Stimulated activated naive B cell treated with anti-CD40 and anti-IgM and Interleukin-4, amounts not matched to agents 10 μg/mL and 1 μg/mL and 100 μg/mL, for 72 hours (primary cell): ENCODE data around the gene RFX3.
"Not testable (repeated sequence)": the region's sequence is repeated elsewhere in the genome, so short reads cannot be mapped to it uniquely, and the experiment has no call there.

ENCODE experiments used
- ATAC-seq, 2 donors: fragments of 150-1000 bp; cut with Tn5 transposase; replicated peaks; 2 replicates each; pipeline ENCODE4 v1.10.0; 2021; ENCODE audit warnings: moderate library complexity in 1 of 2
- DNase-seq: peaks from one replicate; pipeline ENCODE4 v3.0.0; 2021
- H3K27ac Mint-ChIP-seq: one replicate; pipeline ENCODE4 v1.8.0; 2022; ENCODE audit warnings: mild to moderate bottlenecking, mixed read lengths
- H3K27me3 Mint-ChIP-seq, 2 donors: one replicate each; pipeline ENCODE4 v1.8.0; 2022; ENCODE audit warnings: mixed read lengths in 2 of 2
- H3K36me3 Mint-ChIP-seq, 2 donors: one replicate each; pipeline ENCODE4 v1.8.0; 2022; ENCODE audit warnings: mixed read lengths in 2 of 2, mild to moderate bottlenecking in 1 of 2
- H3K4me1 Mint-ChIP-seq, 2 donors: one replicate each; pipeline ENCODE4 v1.8.0; 2022; ENCODE audit warnings: mixed read lengths in 2 of 2, mild to moderate bottlenecking in 1 of 2
- H3K4me3 Mint-ChIP-seq, 2 donors: one replicate each; pipeline ENCODE4 v1.8.0; 2022; ENCODE audit warnings: mild to moderate bottlenecking in 2 of 2, mixed read lengths in 2 of 2, moderate library complexity in 1 of 2
- H3K9me3 Mint-ChIP-seq, 2 donors: one replicate each; pipeline ENCODE4 v1.8.0; 2022; ENCODE audit warnings: mixed read lengths in 2 of 2, mild to moderate bottlenecking in 1 of 2

RFX3 gene

DNA sequence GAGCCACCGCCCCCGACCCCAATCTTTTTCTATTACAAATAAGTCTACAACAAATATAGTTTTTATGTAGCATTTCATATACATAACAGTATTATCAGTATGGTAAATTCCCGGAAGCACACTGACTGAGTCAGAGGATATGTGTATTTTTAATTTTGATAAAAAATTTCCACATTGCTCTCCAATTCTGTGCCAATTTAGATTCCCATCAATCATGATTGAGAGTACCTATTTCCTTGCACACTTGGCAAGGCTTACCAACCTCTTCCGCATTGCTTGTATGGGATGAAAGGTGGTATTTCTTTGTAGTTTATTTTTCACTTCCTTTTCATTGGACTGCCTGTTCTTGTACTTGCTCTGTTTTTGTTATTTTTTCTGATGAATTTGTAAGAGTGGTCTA lies 204.6 kb downstream of the RFX3 start:
- DNase-seq: no peak
- Mint-ChIP-seq H3K9me3 (peaks cover 4% of the 10 kb centered on the region in 2 donors), H3K4me3 (no peak overlapping the region), H3K27ac (no peak overlapping the region), H3K27me3 (no peaks in the 10 kb centered on the region), H3K36me3 (peaks cover 13 to 14% of the 10 kb centered on the region in 2 donors), H3K4me1 (peaks cover 2 to 7% of the 10 kb centered on the region in 2 donors)
- ATAC-seq: no peak

DNA sequence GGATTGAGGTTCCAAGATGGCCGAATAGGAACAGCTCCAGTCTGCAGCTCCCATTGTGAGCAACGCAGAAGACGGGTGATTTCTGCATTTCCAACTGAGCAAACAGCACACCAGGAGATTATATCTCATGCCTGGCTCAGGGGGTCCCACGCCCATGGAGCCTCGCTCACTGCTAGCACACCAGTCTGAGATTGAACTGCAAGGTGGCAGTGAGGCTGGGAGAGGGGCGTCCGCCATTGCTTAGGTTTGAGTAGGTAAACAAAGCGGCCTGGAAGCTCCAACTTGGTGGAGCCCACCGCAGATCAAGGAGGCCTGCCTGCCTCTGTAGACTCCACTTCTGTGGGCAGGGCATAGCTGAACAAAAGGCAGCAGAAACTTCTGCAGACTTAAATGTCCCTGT lies 213.2 kb downstream of the RFX3 start:
- not testable (repeated sequence) for H3K27ac Mint-ChIP-seq, H3K27me3 Mint-ChIP-seq, H3K4me3 Mint-ChIP-seq, ATAC-seq, H3K9me3 Mint-ChIP-seq, DNase-seq
- Mint-ChIP-seq H3K36me3 (peaks cover 11 to 22% of the 10 kb centered on the region in 2 donors), H3K4me1 (peaks cover 12 to 13% of the 10 kb centered on the region in 2 donors)

DNA sequence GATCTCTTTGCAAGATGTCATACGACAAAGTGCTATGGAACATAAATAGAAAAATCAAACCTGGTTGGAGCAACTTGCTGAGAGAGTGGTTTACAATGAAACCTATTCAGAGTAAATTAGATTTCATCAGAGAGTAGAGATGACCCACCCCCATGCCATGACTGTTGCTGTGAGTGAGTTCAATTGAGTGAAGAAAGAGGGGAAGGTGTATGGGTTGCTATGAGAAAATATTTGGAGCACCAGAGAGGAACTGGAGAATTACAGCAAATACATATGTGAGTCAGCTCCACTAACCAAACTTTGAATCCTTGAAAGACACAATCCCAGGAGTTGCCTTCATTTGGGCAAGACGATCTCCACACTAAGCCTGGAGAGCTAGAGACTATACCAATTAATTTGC lies 217.2 kb downstream of the RFX3 start:
- Mint-ChIP-seq H3K27me3 (no peaks in the 10 kb centered on the region), H3K9me3 (peaks cover 7 to 8% of the 10 kb centered on the region in 2 donors), H3K36me3 (peaks cover 18 to 31% of the 10 kb centered on the region in 2 donors), H3K4me1 (peaks cover 6 to 10% of the 10 kb centered on the region in 2 donors), H3K27ac (no peak overlapping the region), H3K4me3 (no peak overlapping the region)
- no peak for ATAC-seq
- DNase-seq: no peak

DNA sequence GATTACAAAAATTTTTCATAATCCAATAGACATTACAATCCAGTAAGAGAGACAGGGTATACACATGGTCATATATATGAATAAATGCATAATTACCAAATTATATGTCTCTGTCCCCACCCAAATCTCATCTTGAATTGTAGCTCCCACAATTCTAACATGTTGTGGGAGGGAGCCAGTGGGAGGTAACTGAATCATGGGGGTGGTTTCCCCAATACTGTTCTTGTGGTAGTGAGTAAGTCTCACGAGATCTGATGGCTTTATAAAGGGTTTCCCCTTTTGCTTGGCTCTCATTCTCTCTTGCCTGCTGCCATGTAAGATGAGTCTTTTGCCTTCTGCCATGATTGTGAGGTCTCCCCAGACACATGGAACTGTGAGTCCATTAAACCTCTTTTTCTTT lies 221.4 kb downstream of the RFX3 start:
- H3K27me3 Mint-ChIP-seq, DNase-seq, H3K9me3 Mint-ChIP-seq, H3K4me3 Mint-ChIP-seq: not testable (repeated sequence)
- Mint-ChIP-seq H3K36me3 (peaks cover 16 to 25% of the 10 kb centered on the region in 2 donors), H3K27ac (peak overlapping the region; percentile 37), H3K4me1 (peaks cover 7 to 16% of the 10 kb centered on the region in 2 donors)
- ATAC-seq: peak in 1 of 2 donors; percentile 25

DNA sequence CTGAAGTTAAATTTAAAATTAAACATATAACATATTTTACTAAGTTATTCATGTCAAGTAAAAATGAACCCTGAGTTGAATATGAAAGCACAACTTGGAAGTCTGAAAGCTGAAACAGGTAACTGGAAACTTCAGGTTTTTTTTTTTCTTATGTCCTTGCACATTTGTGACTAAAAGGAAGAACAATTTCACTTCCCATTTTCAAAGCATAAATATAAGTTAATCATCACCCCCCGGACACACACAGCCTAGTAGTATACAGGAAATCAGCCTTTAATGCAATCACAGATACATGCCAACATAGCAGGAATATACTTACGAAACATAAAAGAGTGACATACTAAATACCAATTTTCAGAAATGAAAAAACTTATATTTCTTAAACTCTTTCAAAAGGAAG lies 225.9 kb downstream of the RFX3 start:
- H3K36me3 Mint-ChIP-seq: peaks cover 4% of the 10 kb centered on the region in 2 donors
- H3K4me1 Mint-ChIP-seq: peaks cover 6 to 11% of the 10 kb centered on the region in 2 donors
- no peak overlapping the region for H3K27ac Mint-ChIP-seq
- DNase-seq (no peak), ATAC-seq (peak; percentile 98 to 100)
- H3K27me3 Mint-ChIP-seq: no peaks in the 10 kb centered on the region
- H3K4me3 Mint-ChIP-seq: no peak overlapping the region
- peaks cover under 1 to 3% of the 10 kb centered on the region in 2 donors for H3K9me3 Mint-ChIP-seq

DNA sequence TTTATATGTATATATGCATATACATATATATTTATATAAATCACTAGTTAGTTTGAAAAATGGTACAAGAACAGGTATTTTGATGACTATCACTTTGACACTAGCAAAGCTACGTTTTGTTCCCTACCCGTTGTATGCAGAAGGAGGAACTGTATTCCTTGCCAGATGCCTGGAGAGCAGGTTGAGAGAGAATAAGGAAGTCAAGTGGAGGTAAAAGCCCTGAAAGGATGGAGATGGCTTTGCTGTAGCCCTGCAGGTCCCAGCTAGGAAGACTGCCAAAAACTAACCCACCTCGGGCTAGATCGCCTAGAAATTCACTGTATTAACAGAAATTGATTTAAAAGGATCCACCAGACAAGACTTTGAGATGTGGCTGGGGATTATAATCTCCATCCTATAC lies 229.3 kb downstream of the RFX3 start:
- Mint-ChIP-seq H3K27me3 (no peaks in the 10 kb centered on the region), H3K4me3 (no peak overlapping the region)
- no peak for ATAC-seq

DNA sequence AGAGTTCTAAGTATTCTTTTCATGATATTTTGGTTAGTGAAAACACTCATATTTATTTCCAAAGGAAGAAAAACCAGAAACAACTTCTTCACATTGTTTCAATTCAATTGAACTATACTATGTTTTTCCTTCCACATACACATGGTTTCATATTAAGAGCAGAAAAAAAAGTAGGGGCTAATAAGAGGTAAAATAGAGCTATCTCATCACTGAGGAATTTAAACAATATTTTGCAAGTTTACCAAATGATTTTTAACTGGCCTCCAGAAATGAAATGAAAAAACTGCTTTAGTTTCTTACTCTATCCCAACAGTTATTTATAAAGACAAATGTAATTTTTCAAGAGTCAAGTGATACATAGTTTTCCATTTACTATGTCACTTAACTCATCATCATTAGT lies 233.5 kb downstream of the RFX3 start:
- DNase-seq: no peak

More for the DNA sequence above, 229.3 kb downstream of the RFX3 start:
- Mint-ChIP-seq H3K27ac (no peak overlapping the region), H3K9me3 (no peaks in the 10 kb centered on the region), H3K4me1 (peaks cover 5 to 6% of the 10 kb centered on the region in 2 donors), H3K36me3 (peaks cover 2 to 5% of the 10 kb centered on the region in 2 donors)
- no peak for DNase-seq

DNA sequence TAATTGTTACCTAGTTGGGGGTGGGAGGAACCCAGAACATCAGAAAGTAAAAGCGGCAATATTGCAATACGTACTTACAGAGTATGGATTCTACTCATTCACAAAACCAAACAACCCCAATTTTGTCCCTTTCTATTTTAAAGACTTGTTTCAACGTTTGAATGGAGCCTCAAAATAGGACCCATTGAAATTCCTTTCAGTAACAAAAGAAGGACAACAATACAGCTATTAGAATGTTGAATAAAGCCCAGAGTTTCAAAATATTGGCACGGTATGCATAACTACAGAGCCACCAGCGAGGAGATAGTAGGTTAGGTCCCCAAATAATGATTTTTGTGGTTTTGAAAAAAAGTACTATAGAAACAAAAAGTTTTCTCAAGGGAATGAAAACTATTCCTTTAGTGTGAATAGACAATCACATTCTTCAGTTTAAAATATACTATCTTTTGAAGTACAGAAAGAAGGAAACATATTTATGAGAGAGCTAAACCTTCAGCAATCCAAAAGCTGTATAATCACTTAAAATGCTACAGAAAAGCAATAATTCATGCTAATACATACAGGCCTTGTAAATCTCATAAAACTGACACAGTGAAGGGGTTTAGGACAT lies 235.5 kb downstream of the RFX3 start:
- peaks cover 0 to 1% of the 10 kb centered on the region in 2 donors for H3K4me1 Mint-ChIP-seq
- H3K9me3 Mint-ChIP-seq: no peaks in the 10 kb centered on the region
- H3K27me3 Mint-ChIP-seq: no peaks in the 10 kb centered on the region
- H3K27ac Mint-ChIP-seq: no peak overlapping the region
- H3K4me3 Mint-ChIP-seq: no peak overlapping the region
- DNase-seq: no peak
- ATAC-seq: no peak
- H3K36me3 Mint-ChIP-seq: peaks cover 17 to 37% of the 10 kb centered on the region in 2 donors

More for the DNA sequence above, 233.5 kb downstream of the RFX3 start:
- H3K27ac Mint-ChIP-seq: no peak overlapping the region
- H3K9me3 Mint-ChIP-seq: no peaks in the 10 kb centered on the region
- H3K36me3 Mint-ChIP-seq: peaks cover 16 to 30% of the 10 kb centered on the region in 2 donors
- no peak for ATAC-seq
- no peaks in the 10 kb centered on the region for H3K4me1 Mint-ChIP-seq
- no peaks in the 10 kb centered on the region for H3K27me3 Mint-ChIP-seq
- no peak overlapping the region for H3K4me3 Mint-ChIP-seq

DNA sequence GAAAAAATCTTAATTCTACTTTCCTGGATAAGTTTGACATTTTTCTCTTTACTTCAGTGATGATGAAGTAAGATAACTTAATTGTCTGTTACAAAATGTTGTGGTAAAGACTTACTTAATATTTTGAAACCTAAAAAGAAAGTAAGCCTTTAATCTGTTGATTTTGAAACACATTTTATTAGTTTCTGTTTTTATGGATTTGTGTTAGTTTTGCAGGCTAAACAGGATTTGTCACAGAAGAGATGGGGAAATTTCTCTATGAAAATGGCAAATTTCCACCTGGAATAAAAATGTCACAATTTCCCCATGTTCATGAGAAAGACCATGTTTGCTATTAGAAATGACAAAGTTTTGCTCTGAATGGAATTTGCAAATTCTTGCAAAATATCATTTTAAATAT lies 237.1 kb downstream of the RFX3 start:
- H3K9me3 Mint-ChIP-seq: no peaks in the 10 kb centered on the region
- peaks cover 0 to 1% of the 10 kb centered on the region in 2 donors for H3K4me1 Mint-ChIP-seq
- no peak overlapping the region for H3K27ac Mint-ChIP-seq
- no peaks in the 10 kb centered on the region for H3K27me3 Mint-ChIP-seq
- no peak overlapping the region for H3K4me3 Mint-ChIP-seq
- no peak for ATAC-seq
- peaks cover 17 to 40% of the 10 kb centered on the region in 2 donors for H3K36me3 Mint-ChIP-seq
- no peak for DNase-seq

DNA sequence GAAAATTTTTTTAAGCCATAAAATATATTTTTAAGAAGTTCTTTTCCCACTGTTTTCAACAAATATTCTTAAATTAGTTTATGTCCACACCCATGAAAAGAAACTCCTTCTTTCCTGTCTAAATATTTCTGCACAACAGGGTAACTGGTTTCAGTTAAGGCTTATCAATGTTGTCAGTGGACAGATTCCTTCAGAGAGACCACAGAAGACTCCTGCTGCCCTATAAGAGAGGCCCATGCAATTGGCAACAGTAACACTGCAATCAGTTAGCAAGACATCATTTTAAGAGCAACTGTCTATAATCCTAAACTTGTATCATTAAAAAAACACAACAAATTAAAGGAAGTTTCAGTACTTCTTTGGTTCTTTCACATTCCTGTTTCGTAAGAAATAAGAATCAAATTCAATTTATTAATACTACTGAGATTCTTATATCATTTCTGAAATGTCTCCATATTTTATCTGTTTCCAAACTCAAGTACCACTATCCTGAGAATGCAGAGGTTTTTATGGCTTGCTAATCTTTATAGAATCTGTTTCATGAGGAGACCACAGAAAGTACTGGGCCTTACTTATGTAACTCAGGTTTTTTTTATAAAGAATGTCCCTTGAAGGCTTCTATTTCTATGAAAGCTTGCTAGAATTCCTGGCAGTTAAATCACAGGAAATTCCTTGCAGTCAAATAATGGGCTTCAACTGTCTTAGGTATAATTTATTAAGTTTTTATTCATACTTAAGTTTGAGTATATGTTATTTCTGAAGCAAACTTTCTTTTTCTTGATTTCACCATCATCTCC lies 240.2 kb downstream of the RFX3 start:
- Mint-ChIP-seq H3K27me3 (no peaks in the 10 kb centered on the region), H3K27ac (no peak overlapping the region), H3K36me3 (peaks cover 16 to 40% of the 10 kb centered on the region in 2 donors), H3K9me3 (no peaks in the 10 kb centered on the region), H3K4me3 (no peak overlapping the region), H3K4me1 (peaks cover 0 to 1% of the 10 kb centered on the region in 2 donors)
- ATAC-seq (no peak), DNase-seq (no peak)

DNA sequence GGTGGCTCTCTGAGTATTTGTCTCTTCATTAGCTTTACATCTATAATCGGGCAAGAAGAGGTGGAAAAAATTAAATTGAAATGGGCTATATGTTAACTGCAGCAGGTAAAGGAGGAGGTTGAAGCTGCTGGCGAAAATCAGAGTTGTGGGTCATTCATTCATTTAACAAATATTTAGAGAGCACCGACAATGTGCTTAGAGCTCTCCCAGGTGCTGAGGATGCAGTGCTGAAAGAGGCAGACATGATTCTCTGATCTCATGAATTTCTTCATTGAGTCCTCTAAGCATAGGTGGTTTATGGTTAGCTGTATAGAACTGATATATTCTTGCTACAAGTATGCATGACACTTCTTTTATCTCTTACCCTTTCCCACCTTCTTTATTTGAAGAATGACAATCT lies 243.4 kb downstream of the RFX3 start:
- ATAC-seq: no peak
- no peak overlapping the region for H3K27ac Mint-ChIP-seq
- no peak overlapping the region for H3K4me3 Mint-ChIP-seq
- H3K36me3 Mint-ChIP-seq: peaks cover 8 to 24% of the 10 kb centered on the region in 2 donors
- no peaks in the 10 kb centered on the region for H3K27me3 Mint-ChIP-seq
- no peak for DNase-seq
- H3K4me1 Mint-ChIP-seq: peaks cover 0 to 1% of the 10 kb centered on the region in 2 donors
- H3K9me3 Mint-ChIP-seq: no peaks in the 10 kb centered on the region

DNA sequence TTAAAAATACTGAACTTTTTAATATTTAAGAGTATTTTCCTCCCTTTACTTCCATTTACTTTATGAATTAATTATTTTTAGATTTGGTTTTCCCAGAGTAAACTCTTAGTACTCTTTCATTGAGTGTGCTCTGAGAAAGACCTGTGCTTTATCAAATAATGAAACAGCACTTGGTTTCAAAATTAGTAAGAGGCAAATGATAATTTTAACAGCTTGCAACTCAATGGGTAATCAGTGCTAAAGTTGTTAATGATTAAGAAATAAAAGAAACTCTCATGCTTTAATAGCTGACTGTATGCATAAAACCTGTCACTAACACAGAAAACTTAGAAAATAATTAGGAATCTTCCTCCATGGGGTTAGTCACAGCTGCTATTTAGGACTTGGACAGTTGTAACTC lies 244.4 kb downstream of the RFX3 start:
- ATAC-seq (no peak), DNase-seq (no peak)
- H3K27ac Mint-ChIP-seq: no peak overlapping the region
- H3K4me3 Mint-ChIP-seq: no peak overlapping the region
- H3K9me3 Mint-ChIP-seq: no peaks in the 10 kb centered on the region
- no peaks in the 10 kb centered on the region for H3K27me3 Mint-ChIP-seq
- H3K4me1 Mint-ChIP-seq: no peaks in the 10 kb centered on the region
- peaks cover 7 to 19% of the 10 kb centered on the region in 2 donors for H3K36me3 Mint-ChIP-seq

DNA sequence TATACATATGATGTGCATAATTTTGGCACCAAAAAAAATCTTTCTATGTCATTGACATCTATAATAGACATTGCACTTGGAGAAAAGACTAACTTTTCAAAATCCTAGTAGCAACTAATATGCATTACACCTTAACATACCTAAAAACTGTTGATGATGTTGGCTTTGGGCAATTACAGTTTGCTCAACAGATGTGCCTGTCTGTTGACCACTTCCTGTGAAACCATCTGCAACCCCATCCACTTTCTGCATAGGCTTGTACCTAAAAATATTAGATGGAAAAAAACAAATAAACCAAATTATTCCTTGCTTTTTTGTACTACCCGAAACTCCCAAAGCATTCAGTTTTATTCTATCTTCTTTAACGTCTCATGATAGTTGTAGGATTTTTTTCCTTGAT lies 248.6 kb downstream of the RFX3 start:
- Mint-ChIP-seq H3K27ac (no peak overlapping the region), H3K4me3 (no peak overlapping the region), H3K27me3 (no peaks in the 10 kb centered on the region), H3K4me1 (no peaks in the 10 kb centered on the region), H3K9me3 (no peaks in the 10 kb centered on the region), H3K36me3 (peaks cover 9 to 18% of the 10 kb centered on the region in 2 donors)
- DNase-seq (no peak), ATAC-seq (no peak)

DNA sequence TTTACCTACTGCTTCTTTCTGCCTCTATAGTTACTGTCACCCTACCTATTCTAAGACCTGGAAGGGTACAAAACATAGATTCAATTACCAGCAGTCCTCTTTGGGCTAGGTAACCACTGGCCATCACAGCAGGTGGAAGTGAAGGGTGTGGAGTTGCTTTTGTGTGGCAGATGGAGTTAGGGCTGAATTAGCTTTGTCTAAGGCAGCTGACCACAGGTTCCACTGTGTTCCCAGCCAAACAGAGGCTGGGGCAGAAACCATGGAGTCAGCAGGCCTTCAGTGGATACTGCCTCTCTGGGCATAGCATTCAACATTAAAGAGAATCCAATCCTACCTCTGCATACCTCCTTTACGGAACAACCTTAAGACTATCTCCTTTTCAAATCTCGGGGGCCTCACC lies 254.2 kb downstream of the RFX3 start:
- H3K4me1 Mint-ChIP-seq: peaks cover 0 to 1% of the 10 kb centered on the region in 2 donors
- no peaks in the 10 kb centered on the region for H3K9me3 Mint-ChIP-seq
- peaks cover 24 to 41% of the 10 kb centered on the region in 2 donors for H3K36me3 Mint-ChIP-seq

DNA sequence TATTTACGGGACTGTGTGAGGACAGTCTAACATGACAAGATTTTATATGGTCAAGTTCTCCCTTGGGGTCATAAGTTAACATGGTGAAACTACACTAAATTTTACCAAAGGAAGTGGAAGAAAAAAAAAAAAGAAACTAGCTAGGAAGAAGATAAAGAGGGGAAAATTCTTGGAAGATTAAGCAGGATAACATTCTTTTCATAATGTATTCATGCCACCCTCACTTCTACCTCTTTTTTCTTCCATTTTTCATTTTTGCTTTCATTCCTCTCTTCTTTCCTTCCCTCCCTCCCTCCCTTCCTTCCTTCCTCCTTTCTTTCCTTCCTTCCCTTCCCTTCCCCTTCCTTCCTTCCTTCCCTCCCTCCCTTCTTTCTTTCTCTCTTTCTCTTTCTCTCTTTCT lies 254.6 kb downstream of the RFX3 start:
- Mint-ChIP-seq H3K4me1 (peaks cover 0 to 1% of the 10 kb centered on the region in 2 donors), H3K36me3 (peaks cover 23 to 37% of the 10 kb centered on the region in 2 donors), H3K27ac (no peak overlapping the region), H3K9me3 (no peaks in the 10 kb centered on the region), H3K27me3 (no peaks in the 10 kb centered on the region), H3K4me3 (no peak overlapping the region)
- no peak for DNase-seq
- ATAC-seq: no peak

More for the DNA sequence above, 254.2 kb downstream of the RFX3 start:
- no peaks in the 10 kb centered on the region for H3K27me3 Mint-ChIP-seq
- H3K27ac Mint-ChIP-seq: no peak overlapping the region
- ATAC-seq: no peak
- no peak overlapping the region for H3K4me3 Mint-ChIP-seq
- no peak for DNase-seq
